Parathyroid adenoma (tissue), 2 donors: ENCODE measurements around the gene MTHFD1.
"Not testable (repeated sequence)": the region's sequence is repeated elsewhere in the genome, so short reads cannot be mapped to it uniquely, and the experiment has no call there.

Experiments
- H2AFZ ChIP-seq: fragments of 300-600 bp; sonication (generic); one replicate; pipeline ENCODE4 v1.7.0; 2017; ENCODE audit warnings: antibody characterized with exemption, mild to moderate bottlenecking
- H3K27ac ChIP-seq: fragments of 300-600 bp; sonication (generic); one replicate; pipeline ENCODE4 v1.7.0; 2017
- H3K27me3 ChIP-seq: fragments of 300-600 bp; sonication (generic); one replicate; pipeline ENCODE4 v1.7.0; 2017; ENCODE audit warnings: low read length; ENCODE audit not compliant: control insufficient read depth, insufficient read depth
- H3K36me3 ChIP-seq: fragments of 300-600 bp; sonication (generic); one replicate; pipeline ENCODE4 v1.7.0; 2017; ENCODE audit warnings: low read length; ENCODE audit not compliant: control insufficient read depth, insufficient read depth
- H3K4me1 ChIP-seq: fragments of 300-600 bp; sonication (generic); one replicate; pipeline ENCODE4 v1.7.0; 2017; ENCODE audit warnings: control low read depth
- H3K4me2 ChIP-seq: fragments of 300-600 bp; sonication (generic); one replicate; pipeline ENCODE4 v1.7.0; 2017; ENCODE audit warnings: low read length
- H3K4me3 ChIP-seq: fragments of 300-600 bp; sonication (generic); one replicate; pipeline ENCODE4 v1.7.0; 2017; ENCODE audit warnings: low read depth, low read length
- H3K79me2 ChIP-seq: fragments of 300-600 bp; sonication (generic); one replicate; pipeline ENCODE4 v1.7.0; 2017; ENCODE audit warnings: control low read depth
- H3K9ac ChIP-seq: fragments of 300-600 bp; sonication (generic); one replicate; pipeline ENCODE4 v1.7.0; 2017; ENCODE audit warnings: mild to moderate bottlenecking
- H3K9me3 ChIP-seq: fragments of 300-600 bp; sonication (generic); one replicate; pipeline ENCODE4 v1.7.0; 2017; ENCODE audit warnings: low read length; ENCODE audit not compliant: control insufficient read depth
- TF ChIP-seq, protein P1 (sequence below): fragments of 300-600 bp; sonication (generic); IDR thresholded peaks from one replicate; pipeline ENCODE4 v1.7.0; 2017; ENCODE audit warnings: antibody characterized with exemption, mild to moderate bottlenecking
- donor health status: primary hyperparathyroidism.

MTHFD1 gene

GRCh38 chr14:64387232-64387781 lies 846 bp upstream of the MTHFD1 start:
- Histone ChIP-seq H3K27me3 (no peaks in the 10 kb centered on the region), H2AFZ (peak overlapping the region; percentile 92), H3K4me1 (peaks cover 4% of the 10 kb centered on the region), H3K27ac (peak overlapping the region; percentile 55), H3K4me3 (peak overlapping the region; percentile 73), H3K4me2 (peak overlapping the region; percentile 85), H3K79me2 (peaks cover 6% of the 10 kb centered on the region), H3K9ac (no peak overlapping the region), H3K9me3 (no peaks in the 10 kb centered on the region), H3K36me3 (no peaks in the 10 kb centered on the region)
- TF ChIP-seq, protein P1, sequence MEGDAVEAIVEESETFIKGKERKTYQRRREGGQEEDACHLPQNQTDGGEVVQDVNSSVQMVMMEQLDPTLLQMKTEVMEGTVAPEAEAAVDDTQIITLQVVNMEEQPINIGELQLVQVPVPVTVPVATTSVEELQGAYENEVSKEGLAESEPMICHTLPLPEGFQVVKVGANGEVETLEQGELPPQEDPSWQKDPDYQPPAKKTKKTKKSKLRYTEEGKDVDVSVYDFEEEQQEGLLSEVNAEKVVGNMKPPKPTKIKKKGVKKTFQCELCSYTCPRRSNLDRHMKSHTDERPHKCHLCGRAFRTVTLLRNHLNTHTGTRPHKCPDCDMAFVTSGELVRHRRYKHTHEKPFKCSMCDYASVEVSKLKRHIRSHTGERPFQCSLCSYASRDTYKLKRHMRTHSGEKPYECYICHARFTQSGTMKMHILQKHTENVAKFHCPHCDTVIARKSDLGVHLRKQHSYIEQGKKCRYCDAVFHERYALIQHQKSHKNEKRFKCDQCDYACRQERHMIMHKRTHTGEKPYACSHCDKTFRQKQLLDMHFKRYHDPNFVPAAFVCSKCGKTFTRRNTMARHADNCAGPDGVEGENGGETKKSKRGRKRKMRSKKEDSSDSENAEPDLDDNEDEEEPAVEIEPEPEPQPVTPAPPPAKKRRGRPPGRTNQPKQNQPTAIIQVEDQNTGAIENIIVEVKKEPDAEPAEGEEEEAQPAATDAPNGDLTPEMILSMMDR, result no peak

GRCh38 chr14:64388533-64389285 lies 556 bp downstream of the MTHFD1 start:
- peak overlapping the region; percentile 73 for H3K4me3 ChIP-seq
- peaks cover 8% of the 10 kb centered on the region for H3K79me2 ChIP-seq
- no peaks in the 10 kb centered on the region for H3K9me3 ChIP-seq
- peak overlapping the region; percentile 85 for H3K4me2 ChIP-seq
- TF ChIP-seq, protein P1, result no peak
- peak overlapping the region; percentile 92 for H2AFZ ChIP-seq
- peaks cover 4% of the 10 kb centered on the region for H3K4me1 ChIP-seq
- no peak overlapping the region for H3K9ac ChIP-seq
- H3K27ac ChIP-seq, result peak overlapping the region; percentile 29
- no peaks in the 10 kb centered on the region for H3K36me3 ChIP-seq
- H3K27me3 ChIP-seq, result no peaks in the 10 kb centered on the region

DNA sequence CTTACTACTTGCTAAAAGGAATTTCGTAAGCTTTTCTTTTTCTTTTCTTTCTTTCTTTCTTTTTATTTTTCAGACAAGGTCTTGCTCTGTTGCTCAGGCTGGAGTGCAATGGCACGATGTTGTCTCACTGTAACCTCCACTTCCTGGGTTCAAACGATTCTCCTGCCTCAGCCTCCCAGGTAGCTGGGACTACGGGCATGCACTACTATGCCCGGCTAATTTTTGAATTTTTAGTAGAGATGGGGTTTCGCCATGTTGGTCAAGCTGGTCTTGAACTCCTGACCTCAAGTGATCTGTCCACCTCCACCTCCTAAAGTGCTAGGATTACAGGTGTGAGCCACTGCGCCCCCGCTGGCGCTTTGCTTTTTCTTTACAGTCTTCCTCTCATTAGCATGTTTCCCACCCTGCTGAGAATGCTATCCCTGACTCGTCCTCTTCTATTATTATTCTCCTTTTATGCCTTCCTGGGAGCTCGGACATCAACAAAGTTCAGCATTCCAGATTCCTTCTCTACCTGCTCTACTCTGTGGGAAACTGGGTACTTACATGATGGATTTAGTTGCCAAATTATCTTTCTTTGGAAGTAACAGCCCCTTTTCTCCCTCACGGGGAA lies 3.1 kb downstream of the MTHFD1 start:
- no peak overlapping the region for H3K4me2 ChIP-seq
- no peak overlapping the region for H3K27ac ChIP-seq
- H2AFZ ChIP-seq, result no peak overlapping the region
- no peaks in the 10 kb centered on the region for H3K27me3 ChIP-seq
- H3K9me3 ChIP-seq, result no peaks in the 10 kb centered on the region
- TF ChIP-seq, protein P1, result no peak
- no peak overlapping the region for H3K4me3 ChIP-seq
- no peak overlapping the region for H3K9ac ChIP-seq
- peaks cover 8% of the 10 kb centered on the region for H3K79me2 ChIP-seq
- no peaks in the 10 kb centered on the region for H3K36me3 ChIP-seq
- peaks cover 4% of the 10 kb centered on the region for H3K4me1 ChIP-seq

DNA sequence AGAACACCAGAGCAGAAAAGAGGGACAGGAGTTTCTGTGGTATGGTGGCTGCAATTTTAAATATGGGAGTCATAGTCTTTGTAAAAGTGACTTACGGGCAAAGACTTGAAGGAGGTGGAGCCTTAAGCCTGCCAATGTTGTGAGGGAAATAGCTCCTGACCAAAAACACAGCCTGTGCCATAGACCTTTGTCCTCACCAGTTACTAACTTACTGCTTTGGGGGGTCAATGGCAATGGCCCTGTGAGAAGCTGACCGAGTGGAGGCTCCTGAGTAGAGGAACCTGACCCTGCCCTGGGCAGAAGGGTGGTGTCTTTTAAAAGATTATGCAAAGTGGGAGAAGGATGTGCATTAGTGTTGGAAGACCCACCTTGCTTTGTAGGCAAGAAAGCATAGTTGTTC lies 3.8 kb downstream of the MTHFD1 start:
- Histone ChIP-seq H2AFZ (no peak overlapping the region), H3K4me1 (peaks cover 4% of the 10 kb centered on the region), H3K4me2 (no peak overlapping the region), H3K4me3 (no peak overlapping the region), H3K79me2 (peaks cover 8% of the 10 kb centered on the region), H3K27me3 (no peaks in the 10 kb centered on the region), H3K9ac (no peak overlapping the region), H3K27ac (no peak overlapping the region), H3K36me3 (no peaks in the 10 kb centered on the region), H3K9me3 (no peaks in the 10 kb centered on the region)
- TF ChIP-seq, protein P1, result no peak

DNA sequence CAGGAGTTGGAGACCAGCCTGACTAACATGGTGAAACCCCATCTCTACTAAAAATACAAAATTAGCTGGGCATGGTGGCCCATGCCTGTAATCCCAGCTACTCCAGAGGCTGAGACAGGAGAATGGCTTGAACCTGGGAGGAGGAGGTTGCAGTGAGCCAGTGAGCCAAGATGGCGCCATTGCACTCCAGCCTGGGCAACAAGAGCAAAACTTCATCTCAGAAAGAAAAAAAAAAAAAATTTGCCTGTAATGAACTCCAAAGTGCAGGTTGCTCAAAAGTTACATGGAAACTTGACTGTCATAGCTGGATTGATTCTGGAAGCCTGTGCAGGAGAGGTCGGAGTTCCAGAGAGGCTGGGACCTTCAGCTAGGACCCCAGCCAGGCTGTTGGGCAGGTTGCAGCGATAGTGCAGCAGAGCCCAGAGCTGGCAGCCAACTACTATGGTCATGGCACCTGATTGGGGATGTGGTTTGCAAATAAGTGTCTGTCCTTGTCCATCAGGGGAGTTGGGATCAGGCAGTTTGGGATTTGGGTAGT lies 5.1 kb downstream of the MTHFD1 start:
- H3K27ac ChIP-seq, H3K4me3 ChIP-seq, H3K4me2 ChIP-seq, H3K36me3 ChIP-seq, H2AFZ ChIP-seq, H3K79me2 ChIP-seq, H3K9ac ChIP-seq, H3K9me3 ChIP-seq, H3K27me3 ChIP-seq, H3K4me1 ChIP-seq: not testable (repeated sequence)
